Measurements from ENCODE around the gene KCNIP4. TPM values are rescaled to one million over a fixed set of nuclear protein-coding genes. Genes with fewer than 3 reads are reported as not detected.

The KCNIP4 gene
- total RNA-seq, 1 donor from 2014 or later: 0.59 TPM

- Histone ChIP-seq H3K9me3 (ENCODE audit: insufficient read depth, low read depth, low read length) (no peaks in the 10 kb centered on the region), H3K4me3 (ENCODE audit: insufficient read depth, low read depth, low read length) (no peak overlapping the region), H3K4me1 (ENCODE audit: insufficient read depth, low read length) (peaks cover 5% of the 10 kb centered on the region), H3K4me2 (ENCODE audit: low read length) (no peak overlapping the region), H3K27me3 (ENCODE audit: insufficient read depth, low read length) (no peaks in the 10 kb centered on the region), H3K79me2 (ENCODE audit: insufficient read depth, low read length) (no peaks in the 10 kb centered on the region), H2AFZ (ENCODE audit: low read depth, low read length) (no peak overlapping the region), H3K9ac (ENCODE audit: low read length) (no peak overlapping the region), H4K20me1 (ENCODE audit: insufficient read depth, low read length) (no peaks in the 10 kb centered on the region), H3K27ac (ENCODE audit: low read depth, low read length) (no peak overlapping the region), H3K36me3 (ENCODE audit: insufficient read depth, low read length) (no peaks in the 10 kb centered on the region)
- H3K27ac Mint-ChIP-seq (ENCODE audit: unreplicated experiment): no peak overlapping the region
- H3K4me1 Mint-ChIP-seq (ENCODE audit: low read depth, unreplicated experiment): peaks cover 5% of the 10 kb centered on the region
- H3K9me3 Mint-ChIP-seq (ENCODE audit: unreplicated experiment): peaks cover 30% of the 10 kb centered on the region
- TF ChIP-seq EZH2 (IDR thresholded peaks at IDR 0.05; ENCODE audit: insufficient read depth, low read length) (no peak), CTCF (IDR thresholded peaks at IDR 0.05; ENCODE audit: insufficient read depth, low read depth, low read length) (no peak)
- H3K4me3 Mint-ChIP-seq (ENCODE audit: unreplicated experiment): no peak overlapping the region
- no peaks in the 10 kb centered on the region for H3K36me3 Mint-ChIP-seq (ENCODE audit: low read depth, unreplicated experiment)
- no peak for DNase-seq (ENCODE audit: low read depth)
- no peaks in the 10 kb centered on the region for H3K27me3 Mint-ChIP-seq (ENCODE audit: low read depth, unreplicated experiment)
- FAIRE-seq: no peak
Observed at GRCh38 chr4:21815651-21816377, 132.8 kb downstream of the KCNIP4 start.

GRCh38 chr4:21811565-21811964, 137.0 kb downstream of the KCNIP4 start:
- H3K79me2 ChIP-seq (ENCODE audit: insufficient read depth, low read length): no peaks in the 10 kb centered on the region
- H3K27ac ChIP-seq (ENCODE audit: low read depth, low read length): no peak overlapping the region
- no peaks in the 10 kb centered on the region for H3K9me3 ChIP-seq (ENCODE audit: insufficient read depth, low read depth, low read length)
- H3K4me3 Mint-ChIP-seq (ENCODE audit: unreplicated experiment): no peak overlapping the region
- peak overlapping the region; percentile 25 for H3K4me2 ChIP-seq (ENCODE audit: low read length)
- peaks cover 8% of the 10 kb centered on the region for H3K9me3 Mint-ChIP-seq (ENCODE audit: unreplicated experiment)
- TF ChIP-seq CTCF (IDR thresholded peaks at IDR 0.05; ENCODE audit: insufficient read depth, low read depth, low read length) (no peak), EZH2 (IDR thresholded peaks at IDR 0.05; ENCODE audit: insufficient read depth, low read length) (no peak)
- H3K27ac Mint-ChIP-seq (ENCODE audit: unreplicated experiment): peak overlapping the region; percentile 59
- H3K27me3 ChIP-seq (ENCODE audit: insufficient read depth, low read length): no peaks in the 10 kb centered on the region
- H3K4me1 ChIP-seq (ENCODE audit: insufficient read depth, low read length): peaks cover 5% of the 10 kb centered on the region
- peak; percentile 34 for FAIRE-seq
- peak; percentile 55 for DNase-seq (ENCODE audit: low read depth)
- no peaks in the 10 kb centered on the region for H3K27me3 Mint-ChIP-seq (ENCODE audit: low read depth, unreplicated experiment)
- H2AFZ ChIP-seq (ENCODE audit: low read depth, low read length): no peak overlapping the region
- H4K20me1 ChIP-seq (ENCODE audit: insufficient read depth, low read length): no peaks in the 10 kb centered on the region
- no peak overlapping the region for H3K9ac ChIP-seq (ENCODE audit: low read length)
- H3K36me3 Mint-ChIP-seq (ENCODE audit: low read depth, unreplicated experiment): no peaks in the 10 kb centered on the region
- H3K36me3 ChIP-seq (ENCODE audit: insufficient read depth, low read length): no peaks in the 10 kb centered on the region
- peaks cover 5% of the 10 kb centered on the region for H3K4me1 Mint-ChIP-seq (ENCODE audit: low read depth, unreplicated experiment)
- H3K4me3 ChIP-seq (ENCODE audit: insufficient read depth, low read depth, low read length): no peak overlapping the region

- H3K4me3 ChIP-seq (ENCODE audit: insufficient read depth, low read depth, low read length): no peak overlapping the region
- peaks cover 5% of the 10 kb centered on the region for H3K9me3 Mint-ChIP-seq (ENCODE audit: unreplicated experiment)
- FAIRE-seq (no peak), DNase-seq (ENCODE audit: low read depth) (no peak)
- no peaks in the 10 kb centered on the region for H3K27me3 Mint-ChIP-seq (ENCODE audit: low read depth, unreplicated experiment)
- H3K4me1 Mint-ChIP-seq (ENCODE audit: low read depth, unreplicated experiment): peaks cover 23% of the 10 kb centered on the region
- no peak overlapping the region for H3K9ac ChIP-seq (ENCODE audit: low read length)
- H3K4me3 Mint-ChIP-seq (ENCODE audit: unreplicated experiment): no peak overlapping the region
- H3K4me2 ChIP-seq (ENCODE audit: low read length): no peak overlapping the region
- TF ChIP-seq CTCF (IDR thresholded peaks at IDR 0.05; ENCODE audit: insufficient read depth, low read depth, low read length): no peak
- TF ChIP-seq EZH2 (IDR thresholded peaks at IDR 0.05; ENCODE audit: insufficient read depth, low read length): no peak
- H3K9me3 ChIP-seq (ENCODE audit: insufficient read depth, low read depth, low read length): no peaks in the 10 kb centered on the region
- no peak overlapping the region for H3K27ac Mint-ChIP-seq (ENCODE audit: unreplicated experiment)
- no peaks in the 10 kb centered on the region for H3K36me3 Mint-ChIP-seq (ENCODE audit: low read depth, unreplicated experiment)
- no peaks in the 10 kb centered on the region for H3K79me2 ChIP-seq (ENCODE audit: insufficient read depth, low read length)
- H3K27me3 ChIP-seq (ENCODE audit: insufficient read depth, low read length): no peaks in the 10 kb centered on the region
- H3K4me1 ChIP-seq (ENCODE audit: insufficient read depth, low read length): peaks cover 15% of the 10 kb centered on the region
- no peak overlapping the region for H3K27ac ChIP-seq (ENCODE audit: low read depth, low read length)
- H2AFZ ChIP-seq (ENCODE audit: low read depth, low read length): no peak overlapping the region
- no peaks in the 10 kb centered on the region for H4K20me1 ChIP-seq (ENCODE audit: insufficient read depth, low read length)
- no peaks in the 10 kb centered on the region for H3K36me3 ChIP-seq (ENCODE audit: insufficient read depth, low read length)
Observed at GRCh38 chr4:21806991-21807390, 141.6 kb downstream of the KCNIP4 start.
